ENCODE results near the gene CPHXL.

CPHXL gene

GRCh38 chr16:75726390-75726789 is at the start of gene CPHXL:
Gene CPHXL, minus strand, starts transcription at chr16:75726490. Its CDS starts 48 bp downstream, at chr16:75726442.
- no peak for TF ChIP-seq CTCF (IDR thresholded peaks at IDR 0.05; ENCODE audit: low read depth, low read length)
- DNase-seq (ENCODE audit: extremely low read depth, low read depth), result no peak

- no peak for DNase-seq (ENCODE audit: extremely low read depth, low read depth)
- no peak for TF ChIP-seq CTCF (IDR thresholded peaks at IDR 0.05; ENCODE audit: low read depth, low read length)
These were observed 47.9 kb upstream of the CPHXL start for GRCh38 chr16:75774197-75774596.

DNA sequence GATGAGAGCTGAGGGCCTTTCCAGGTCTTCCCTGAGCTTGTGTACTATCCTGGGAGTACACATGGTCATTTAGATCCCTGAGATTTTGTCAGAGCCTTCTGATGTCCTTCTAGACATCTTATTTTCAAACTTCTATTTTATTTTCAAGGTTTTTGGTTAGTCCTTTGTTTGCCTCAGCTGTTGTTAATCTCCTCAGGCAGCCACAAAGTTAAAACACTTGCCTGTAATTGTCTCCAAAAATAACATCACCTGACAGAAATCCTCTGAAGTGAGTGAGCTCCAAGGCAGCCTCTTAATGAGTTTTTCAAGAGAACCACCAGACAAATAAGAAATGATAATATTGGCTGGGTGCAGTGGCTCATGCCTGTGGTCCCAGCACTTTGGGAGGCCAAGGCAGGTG is 43.8 kb upstream of the CPHXL start:
- DNase-seq (ENCODE audit: extremely low read depth, low read depth), result no peak
- TF ChIP-seq CTCF (IDR thresholded peaks at IDR 0.05; ENCODE audit: low read depth, low read length), result no peak

DNA sequence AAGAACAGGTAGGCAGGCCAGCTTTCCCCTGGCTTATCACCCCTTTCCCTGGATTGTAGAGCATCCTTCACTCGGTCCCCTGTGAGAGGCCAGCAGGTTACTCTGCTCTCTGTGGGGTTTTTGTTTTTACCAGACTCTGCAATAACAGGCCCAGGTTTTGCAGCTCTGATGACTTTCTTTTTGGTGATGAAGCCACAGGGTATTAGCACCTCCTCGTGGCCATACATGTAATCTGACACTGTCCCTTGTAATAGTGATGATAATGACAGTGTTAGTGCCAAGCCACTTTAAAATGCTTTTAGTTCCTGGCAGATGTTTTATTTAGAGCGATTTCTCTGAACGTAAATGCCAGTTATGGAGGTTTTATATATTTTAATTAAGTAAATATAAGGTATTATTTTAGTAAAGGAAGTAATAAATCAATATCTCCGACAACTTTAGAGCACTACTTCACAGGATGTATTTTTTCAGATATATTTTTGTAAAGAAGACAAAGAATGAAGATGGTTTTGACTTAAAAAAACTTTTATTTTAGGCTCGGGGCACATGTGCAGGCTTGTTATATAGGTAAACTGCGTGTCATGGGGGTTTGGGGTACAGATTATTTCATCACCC is 38.0 kb upstream of the CPHXL start:
- DNase-seq (ENCODE audit: extremely low read depth, low read depth), result peak; percentile 39
- peak; percentile 87 for TF ChIP-seq CTCF (IDR thresholded peaks at IDR 0.05; ENCODE audit: low read depth, low read length)

DNA sequence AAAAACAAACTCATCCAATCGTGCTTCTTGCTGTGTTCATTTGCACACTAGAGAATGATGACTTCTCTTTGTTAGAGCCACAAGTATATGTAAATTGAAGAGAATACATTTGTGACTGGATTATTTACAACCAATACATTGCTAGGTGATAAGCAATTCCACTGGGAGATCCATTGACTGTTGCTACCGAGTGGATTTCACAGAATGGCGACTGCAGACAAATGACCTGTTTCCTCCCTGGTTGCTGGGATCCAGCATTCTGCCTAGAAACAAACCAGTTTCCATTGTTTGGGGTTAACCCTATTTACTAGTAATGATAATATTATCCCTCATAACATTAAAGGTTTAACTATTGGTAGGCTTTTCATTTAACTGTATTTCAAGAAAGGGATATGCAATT is 36.9 kb upstream of the CPHXL start:
- TF ChIP-seq CTCF (IDR thresholded peaks at IDR 0.05; ENCODE audit: low read depth, low read length), result no peak
- DNase-seq (ENCODE audit: extremely low read depth, low read depth), result no peak

DNA sequence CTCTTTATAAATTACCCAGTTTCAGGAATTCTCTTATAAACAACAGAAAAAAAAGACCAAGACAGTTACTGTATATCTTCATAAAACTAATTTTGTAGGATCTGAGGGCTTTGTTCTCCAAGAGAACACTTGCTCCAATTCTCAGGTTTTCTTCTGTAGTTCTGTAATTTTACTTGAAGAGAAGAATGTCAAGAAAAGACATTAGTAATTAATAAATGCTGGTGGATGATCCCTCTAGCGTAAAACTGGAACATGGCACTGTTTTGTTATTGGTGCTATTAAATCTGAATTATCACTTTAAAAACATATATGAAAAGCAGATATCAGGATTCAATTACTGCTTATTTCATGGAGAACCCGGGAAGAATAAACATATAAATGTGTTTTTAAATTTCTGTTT is 36.5 kb upstream of the CPHXL start:
- no peak for TF ChIP-seq CTCF (IDR thresholded peaks at IDR 0.05; ENCODE audit: low read depth, low read length)
- DNase-seq (ENCODE audit: extremely low read depth, low read depth), result no peak

DNA sequence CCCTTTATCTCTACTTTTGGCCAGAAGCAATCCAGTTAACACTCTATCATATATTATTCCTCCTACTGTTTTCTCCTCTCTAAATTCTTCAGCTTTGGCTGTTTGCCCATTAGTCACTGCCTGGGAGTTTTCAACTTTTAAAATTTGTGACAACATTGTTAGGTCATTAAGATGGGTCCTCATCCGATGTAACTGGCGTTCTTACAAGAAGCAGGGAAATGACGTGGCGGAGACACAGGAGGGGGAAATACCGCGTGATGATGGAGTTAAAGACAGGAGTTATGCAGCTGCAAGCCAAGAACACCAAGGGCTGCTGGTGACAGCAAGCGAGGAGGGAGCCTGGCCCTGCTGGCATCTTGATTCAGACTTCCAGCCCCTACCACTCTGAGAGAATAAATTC is 34.8 kb upstream of the CPHXL start:
- TF ChIP-seq CTCF (IDR thresholded peaks at IDR 0.05; ENCODE audit: low read depth, low read length), result no peak
- DNase-seq (ENCODE audit: extremely low read depth, low read depth), result no peak
